Testis (tissue), 3 donors: ENCODE data around the gene ATRIP. TPM values are rescaled to one million over a fixed set of nuclear protein-coding genes. Genes with fewer than 3 reads are reported as not detected.

Source experiments
- DNase-seq: peaks from one replicate; pipeline ENCODE4 v3.0.0-alpha.2; 2019
- H3K27ac ChIP-seq, 2 donors: fragments of 200-600 bp; sonication (generic); one replicate each; pipeline ENCODE4 v1.5.1; 2019
- H3K27me3 ChIP-seq: fragments of 200-600 bp; sonication (generic); one replicate; pipeline ENCODE4 v1.5.1; 2019
- H3K36me3 ChIP-seq: fragments of 200-600 bp; sonication (generic); one replicate; pipeline ENCODE4 v1.5.1; 2017; ENCODE audit warnings: low read depth; ENCODE audit errors: missing control alignments
- H3K4me1 ChIP-seq: fragments of 200-600 bp; sonication (generic); one replicate; pipeline ENCODE4 v1.5.1; 2019
- H3K4me3 ChIP-seq, 2 donors: fragments of 200-600 bp; sonication (generic); one replicate each; pipeline ENCODE4 v1.5.1; 2017 to 2019
- H3K9me3 ChIP-seq: fragments of 200-600 bp; sonication (generic); one replicate; pipeline ENCODE4 v1.5.1; 2017
- POLR2A ChIP-seq: fragments of 450-650 bp; IDR thresholded peaks from one replicate; pipeline ENCODE4 v1.6.1; 2017; ENCODE audit warnings: antibody characterized with exemption, mild to moderate bottlenecking, moderate library complexity
- WGBS, 2 donors: methylation state at CpG; one replicate each; pipeline ENCODE4 v1.1.5; 2018; 5-methylcytosine and 5-hydroxymethylcytosine counted together
- intact Hi-C: fragments of 100-400 bp; cut with DNase I; formaldehyde crosslinking; loops from one replicate; pipeline ENCODE4 v1.15.1; 2023; ENCODE audit warnings: low total_unique reads
- polyA plus RNA-seq: library from polyadenylated mRNA; stranded (reverse); fragments of 350-450 nt; fragmentation: Illumina TruSeq; extraction: RNeasy Lipid Tissue Mini Kit (QIAGEN cat#74804); gene quantifications from one replicate; pipeline ENCODE4 v1.2.3, GENCODE V29; 2014; ENCODE audit warnings: low read depth, low replicate concordance; ENCODE audit not compliant: insufficient read depth
- total RNA-seq, 2 donors: library from RNA; depleted of rRNA; stranded (reverse); fragments of >200 nt; gene quantifications; one replicate each; pipeline ENCODE4 v1.2.3, GENCODE V29; 2016
- TF ChIP-seq, protein P1 (sequence below), 3 experiments: fragments of 450-650 bp in 2 of 3; fragments of 200-600 bp in 1 of 3; sonication (generic) in 1 of 3; IDR thresholded peaks; one replicate each; pipeline ENCODE4 v1.5.1; 2016 to 2019; ENCODE audit warnings: antibody characterized with exemption in 3 of 3, mild to moderate bottlenecking in 2 of 3, moderate library complexity in 1 of 3

Gene ATRIP
- total and polyA plus RNA-seq, 3 donors from 2014 or later = 25.0 to 56.5 (median 26.3) TPM

GRCh38 chr3:48436477-48436787 is 10.1 kb upstream of the ATRIP start:
- 0 to 67% methylated on average over 1 of the region's 1 CpG for WGBS, 2 donors
- Histone ChIP-seq H3K36me3 (no peaks in the 10 kb centered on the region), H3K27ac (no peak overlapping the region), H3K4me1 (peaks cover 43% of the 10 kb centered on the region), H3K27me3 (no peaks in the 10 kb centered on the region), H3K4me3 (no peak overlapping the region), H3K9me3 (no peaks in the 10 kb centered on the region)
- no peak for TF ChIP-seq POLR2A
- TF ChIP-seq, protein P1, sequence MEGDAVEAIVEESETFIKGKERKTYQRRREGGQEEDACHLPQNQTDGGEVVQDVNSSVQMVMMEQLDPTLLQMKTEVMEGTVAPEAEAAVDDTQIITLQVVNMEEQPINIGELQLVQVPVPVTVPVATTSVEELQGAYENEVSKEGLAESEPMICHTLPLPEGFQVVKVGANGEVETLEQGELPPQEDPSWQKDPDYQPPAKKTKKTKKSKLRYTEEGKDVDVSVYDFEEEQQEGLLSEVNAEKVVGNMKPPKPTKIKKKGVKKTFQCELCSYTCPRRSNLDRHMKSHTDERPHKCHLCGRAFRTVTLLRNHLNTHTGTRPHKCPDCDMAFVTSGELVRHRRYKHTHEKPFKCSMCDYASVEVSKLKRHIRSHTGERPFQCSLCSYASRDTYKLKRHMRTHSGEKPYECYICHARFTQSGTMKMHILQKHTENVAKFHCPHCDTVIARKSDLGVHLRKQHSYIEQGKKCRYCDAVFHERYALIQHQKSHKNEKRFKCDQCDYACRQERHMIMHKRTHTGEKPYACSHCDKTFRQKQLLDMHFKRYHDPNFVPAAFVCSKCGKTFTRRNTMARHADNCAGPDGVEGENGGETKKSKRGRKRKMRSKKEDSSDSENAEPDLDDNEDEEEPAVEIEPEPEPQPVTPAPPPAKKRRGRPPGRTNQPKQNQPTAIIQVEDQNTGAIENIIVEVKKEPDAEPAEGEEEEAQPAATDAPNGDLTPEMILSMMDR (IDR thresholded peaks at IDR 0.05) = no peak
- no peak for DNase-seq
- intact Hi-C loops = loop anchor here (5.0 kb wide), 2 partner anchors 34 to 164 kb away; no protein-coding TSS in a partner anchor

- intact Hi-C loops = loop anchor here (5.0 kb wide), 2 partner anchors 35 to 165 kb away; no protein-coding TSS in a partner anchor
- DNase-seq = no peak
- 80 to 82% methylated on average over 7 of the region's 7 CpGs for WGBS, 2 donors
- H3K36me3 ChIP-seq = no peaks in the 10 kb centered on the region
- H3K4me3 ChIP-seq = no peak overlapping the region
- no peaks in the 10 kb centered on the region for H3K27me3 ChIP-seq
- no peak overlapping the region for H3K27ac ChIP-seq
- peaks cover 47% of the 10 kb centered on the region for H3K4me1 ChIP-seq
- no peak for TF ChIP-seq POLR2A
- TF ChIP-seq, protein P1 (IDR thresholded peaks at IDR 0.05) = no peak
- no peaks in the 10 kb centered on the region for H3K9me3 ChIP-seq
Measured at GRCh38 chr3:48436855-48437254, 9.7 kb upstream of the ATRIP start.

- intact Hi-C loops = loop anchor here (5.0 kb wide), 2 partner anchors 36 to 166 kb away; no protein-coding TSS in a partner anchor
- DNase-seq = no peak
- no peak overlapping the region for H3K27ac ChIP-seq
- H3K9me3 ChIP-seq = no peaks in the 10 kb centered on the region
- no peak overlapping the region for H3K4me3 ChIP-seq
- no peaks in the 10 kb centered on the region for H3K27me3 ChIP-seq
- no peaks in the 10 kb centered on the region for H3K36me3 ChIP-seq
- WGBS, 2 donors = 76 to 78% methylated on average over 4 of the region's 4 CpGs
- H3K4me1 ChIP-seq = peaks cover 47% of the 10 kb centered on the region
- TF ChIP-seq POLR2A = no peak
- TF ChIP-seq, protein P1 (IDR thresholded peaks at IDR 0.05) = no peak
Measured at GRCh38 chr3:48437812-48438211, 8.7 kb upstream of the ATRIP start.

GRCh38 chr3:48439820-48440589 is 6.5 kb upstream of the ATRIP start, which contains the start of the genes CCDC51 and TMA7:
TSS of gene CCDC51 (minus strand) at chr3:48440119. CDS start at chr3:48435128, 4,991 bp downstream.
TSS of gene TMA7 (plus strand) at chr3:48440257. CDS start at chr3:48440297, 40 bp downstream.
- peak within 1 kb of the TSS; percentile 92 to 94 for H3K4me3 ChIP-seq
- H3K27me3 ChIP-seq = no peaks in the 10 kb centered on the region
- peak within 1 kb of the TSS; percentile 80 to 90 for H3K27ac ChIP-seq
- intact Hi-C loops = loop anchor here (5.0 kb wide), 2 partner anchors 38 to 168 kb away; no protein-coding TSS in a partner anchor
- WGBS, 2 donors = 0% methylated on average over 41 to 54 of the region's 54 CpGs
- TF ChIP-seq POLR2A = peak; percentile 44
- TF ChIP-seq, protein P1 (IDR thresholded peaks at IDR 0.05) = no peak
- H3K36me3 ChIP-seq = no peaks in the 10 kb centered on the region
- H3K9me3 ChIP-seq = no peaks in the 10 kb centered on the region
- peak; percentile 100 for DNase-seq
- H3K4me1 ChIP-seq = peaks cover 30% of the 10 kb centered on the region
